Stimulated activated CD8-positive, alpha-beta memory T cell treated with anti-CD3 and anti-CD28 coated beads, Interleukin-12 subunit alpha, Interleukin-12 subunit beta, amount 100 ng/mL, for 4 hours (primary cell): ENCODE measurements around the gene NR1H3.
"Not testable (repeated sequence)": the region's sequence is repeated elsewhere in the genome, so short reads cannot be mapped to it uniquely, and the experiment has no call there.

Experiments
- DNase-seq: peaks from one replicate; pipeline ENCODE4 v3.0.0-alpha.2; 2020; ENCODE audit warnings: low read depth

Gene NR1H3

GRCh38 chr11:47257517-47258316 is at the start of gene NR1H3:
NR1H3 (plus strand) TSS chr11:47257996; CDS start chr11:47259217, 1,221 bp downstream.
- no peak for DNase-seq

DNA sequence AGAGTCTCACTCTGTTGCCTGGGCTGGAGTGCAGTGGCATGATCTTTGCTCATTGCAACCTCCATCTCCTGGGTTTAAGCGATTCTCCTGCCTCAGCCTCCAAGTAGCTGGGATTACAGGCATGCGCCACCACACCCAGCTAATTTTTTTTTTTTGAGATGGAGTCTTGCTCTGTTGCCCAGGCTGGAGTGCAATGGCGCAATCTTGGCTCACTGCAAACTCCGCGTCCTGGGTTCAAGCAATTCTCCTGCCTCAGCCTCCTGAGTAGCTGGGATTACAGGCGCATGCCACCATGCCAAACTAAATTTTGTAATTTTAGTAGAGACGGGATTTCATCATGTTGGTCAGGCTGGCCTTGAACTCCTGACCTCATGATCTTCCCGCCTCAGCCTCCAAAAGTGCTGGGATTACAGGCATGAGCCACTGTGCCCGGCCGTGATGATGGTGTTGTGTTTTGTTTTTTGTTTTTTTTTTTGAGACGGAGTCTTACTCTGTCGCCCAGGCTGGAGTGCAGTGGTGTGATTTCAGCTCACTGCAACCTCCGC is 49.7 kb upstream of the NR1H3 start:
- not testable (repeated sequence) for DNase-seq

GRCh38 chr11:47208628-47209027 is 49.2 kb upstream of the NR1H3 start:
- no peak for DNase-seq

DNA sequence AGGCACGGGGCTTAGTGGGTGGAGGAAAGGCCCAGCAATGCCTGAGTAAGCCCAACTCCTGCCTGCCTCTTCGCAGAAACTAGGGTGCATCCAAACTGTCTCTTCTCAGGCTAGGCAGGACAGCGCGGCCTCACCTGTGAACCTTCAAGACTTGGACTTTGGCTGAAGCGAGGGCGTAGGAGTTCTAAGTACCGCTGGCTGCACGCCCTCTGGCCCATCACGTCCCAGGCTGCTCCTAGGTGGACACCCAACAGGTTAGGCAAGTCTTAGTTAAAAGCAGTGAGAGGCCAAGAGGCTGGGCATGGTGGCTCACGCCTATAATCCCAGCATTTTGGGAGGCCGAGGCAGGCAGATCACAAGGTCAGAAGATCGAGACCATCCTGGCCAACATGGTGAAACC is 44.9 kb upstream of the NR1H3 start:
- no peak for DNase-seq

- peak; percentile 63 for DNase-seq
Measured at GRCh38 chr11:47213950-47214565, 43.7 kb upstream of the NR1H3 start.

DNA sequence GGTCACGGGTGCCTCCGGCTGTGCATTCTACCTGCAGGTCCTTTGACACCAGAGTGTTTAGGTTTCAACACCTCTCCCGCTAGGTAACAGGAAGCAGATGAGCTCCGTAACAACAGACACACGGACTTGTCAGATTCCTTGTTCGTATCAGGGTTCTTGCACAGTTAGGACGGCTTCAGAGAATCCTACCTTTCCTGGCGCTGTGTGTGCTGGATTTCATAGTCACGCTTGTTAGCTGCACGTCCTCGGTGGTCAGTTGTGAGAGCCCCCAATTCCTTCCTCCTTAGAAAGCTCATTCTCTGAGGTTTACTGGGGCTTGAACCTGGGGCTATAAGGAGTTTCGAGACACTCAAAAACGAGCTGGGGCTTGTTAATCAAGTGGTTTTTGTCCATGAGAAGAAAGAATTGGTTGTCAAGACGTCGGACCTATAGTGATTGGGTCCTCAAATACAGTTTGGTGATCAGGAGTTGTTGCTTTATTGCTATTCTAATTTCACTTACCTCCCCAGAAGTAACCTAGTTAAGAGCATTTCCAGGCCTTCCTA is 42.4 kb upstream of the NR1H3 start:
- DNase-seq = no peak

GRCh38 chr11:47216121-47216798 is 41.5 kb upstream of the NR1H3 start:
- DNase-seq = peak; percentile 58

GRCh38 chr11:47220401-47220821 is 37.4 kb upstream of the NR1H3 start:
- DNase-seq = no peak

DNA sequence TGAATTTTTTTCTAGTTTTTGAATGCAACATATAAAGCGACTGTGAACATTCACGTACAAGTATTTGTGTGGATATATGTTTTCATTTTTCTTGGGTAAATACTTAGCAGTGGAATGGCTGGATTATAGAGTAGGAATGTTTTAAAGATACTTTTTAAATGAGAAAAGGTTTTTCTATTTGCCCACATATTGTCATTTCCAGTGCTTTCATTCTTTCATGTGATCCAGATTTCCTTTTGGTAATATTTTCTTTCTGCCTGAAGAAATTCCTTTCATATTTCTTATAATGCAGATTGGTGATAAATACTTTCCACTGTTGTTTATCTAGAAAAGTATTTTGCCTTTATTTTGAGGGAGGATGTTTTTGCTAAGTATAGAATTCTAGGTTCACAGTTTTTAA is 35.1 kb upstream of the NR1H3 start:
- DNase-seq = no peak

- no peak for DNase-seq
Measured at GRCh38 chr11:47225552-47226400, 32.0 kb upstream of the NR1H3 start.

DNA sequence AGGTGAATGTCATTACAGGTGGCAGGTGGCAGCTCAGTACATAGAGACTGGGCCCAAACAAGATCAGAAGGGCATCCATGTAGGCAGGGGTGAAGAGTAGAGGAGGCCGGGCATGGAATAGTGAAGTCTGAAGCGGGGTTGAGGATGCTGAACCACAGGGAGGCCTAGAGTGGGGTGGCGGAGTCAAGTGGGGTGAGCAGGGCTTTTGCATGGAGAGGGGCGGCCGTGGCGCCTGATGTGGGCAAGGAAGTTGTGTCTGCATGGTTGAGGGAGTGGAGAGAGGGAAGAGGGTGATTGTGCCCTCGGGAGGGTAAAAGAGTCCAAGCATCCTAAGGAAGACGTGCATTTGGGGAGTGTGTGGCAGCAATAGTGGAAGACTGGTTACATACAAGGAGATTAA is 28.6 kb upstream of the NR1H3 start:
- no peak for DNase-seq

GRCh38 chr11:47233051-47233450 is 24.7 kb upstream of the NR1H3 start:
- no peak for DNase-seq

GRCh38 chr11:47233989-47234668 is 23.7 kb upstream of the NR1H3 start:
- no peak for DNase-seq

GRCh38 chr11:47234669-47235100 is 23.1 kb upstream of the NR1H3 start:
- DNase-seq = no peak

DNA sequence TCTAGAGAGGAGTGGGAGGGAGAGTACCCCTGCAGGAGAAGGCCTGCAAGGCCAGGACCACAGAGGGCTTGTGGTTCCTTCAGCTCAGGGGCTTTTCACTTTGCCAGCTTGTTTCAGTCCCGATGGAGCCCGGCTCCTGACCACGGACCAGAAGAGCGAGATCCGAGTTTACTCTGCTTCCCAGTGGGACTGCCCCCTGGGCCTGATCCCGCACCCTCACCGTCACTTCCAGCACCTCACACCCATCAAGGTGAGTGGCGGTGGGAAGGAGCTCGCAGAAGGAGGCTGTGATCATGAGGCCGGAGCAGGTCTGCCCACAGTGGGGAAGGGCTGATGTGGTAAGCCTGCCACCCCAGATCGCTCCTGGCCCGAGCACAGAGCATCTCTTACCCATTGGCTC is 22.6 kb upstream of the NR1H3 start:
- DNase-seq = no peak

DNA sequence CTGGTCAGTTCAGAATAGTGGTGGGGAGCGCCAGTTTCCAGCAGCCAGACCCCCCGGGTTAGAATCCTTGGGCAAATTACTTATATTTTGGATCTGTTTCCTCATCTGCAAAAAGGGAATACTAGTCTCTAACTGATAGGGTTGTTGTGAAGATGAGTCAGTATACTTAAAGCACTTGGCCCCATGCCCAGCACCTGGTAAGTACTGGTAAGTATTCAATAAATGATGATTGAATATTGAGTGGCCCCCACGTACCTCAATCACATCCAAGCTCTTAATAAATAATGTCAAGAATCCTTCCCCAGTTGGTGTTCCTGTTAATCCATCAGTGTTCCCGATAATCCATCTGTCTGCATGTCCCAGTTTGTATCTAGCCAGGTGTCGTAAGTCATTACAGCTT is 21.3 kb upstream of the NR1H3 start:
- no peak for DNase-seq

- DNase-seq = no peak
Measured at GRCh38 chr11:47239852-47240251, 17.9 kb upstream of the NR1H3 start.

GRCh38 chr11:47241841-47242301 is 15.9 kb upstream of the NR1H3 start:
- no peak for DNase-seq

- no peak for DNase-seq
Measured at GRCh38 chr11:47242596-47243192, 15.1 kb upstream of the NR1H3 start.

DNA sequence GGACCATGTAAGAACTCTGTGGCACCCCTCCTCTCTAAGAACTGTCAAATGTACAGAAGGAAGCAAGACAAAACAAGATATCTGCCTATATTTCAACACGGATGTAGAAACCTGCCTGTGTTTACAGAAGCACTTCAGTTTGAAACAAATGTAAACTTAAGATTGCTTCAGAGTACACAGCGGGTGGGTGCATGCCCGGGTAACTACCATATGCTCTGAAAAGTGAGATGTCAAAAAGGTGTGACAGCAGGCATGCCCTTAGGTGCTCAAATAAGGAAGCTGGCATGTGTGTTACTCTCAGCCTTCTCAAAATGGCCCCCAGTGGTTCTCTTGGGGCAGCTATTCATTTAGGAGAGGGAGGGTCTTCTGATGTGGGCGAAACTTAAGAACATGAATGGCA is 14.3 kb upstream of the NR1H3 start:
- no peak for DNase-seq
